Muscle of leg (tissue), 11 donors: ENCODE results near the gene MED9. TPM values are rescaled to one million over a fixed set of nuclear protein-coding genes. Genes with fewer than 3 reads are reported as not detected.

Experiments
- DNase-seq: peaks from one replicate; pipeline ENCODE4 v3.0.0; 2013
- H3K27ac ChIP-seq: one replicate; pipeline ENCODE4 v1.5.1; 2013; ENCODE audit warnings: mild to moderate bottlenecking, low read length, control low read depth
- H3K27me3 ChIP-seq: one replicate; pipeline ENCODE4 v1.6.1; 2013; ENCODE audit warnings: low read length; ENCODE audit not compliant: control insufficient read depth, insufficient read depth
- H3K36me3 ChIP-seq: one replicate; pipeline ENCODE4 v1.6.1; 2013; ENCODE audit warnings: low read length; ENCODE audit not compliant: control insufficient read depth, insufficient read depth
- H3K4me1 ChIP-seq: one replicate; pipeline ENCODE4 v1.6.1; 2013; ENCODE audit warnings: low read length; ENCODE audit not compliant: control insufficient read depth, insufficient read depth
- H3K4me3 ChIP-seq: one replicate; pipeline ENCODE4 v1.5.1; 2013; ENCODE audit warnings: low read length, control low read depth
- H3K9me3 ChIP-seq: replicated peaks from 2 replicates; pipeline ENCODE4 v1.6.1; 2013; ENCODE audit warnings: low read depth, low read length; ENCODE audit not compliant: control insufficient read depth
- WGBS: methylation state at CpG from one replicate; pipeline ENCODE4 v1.1.5; 2013; ENCODE audit warnings: missing lambda C conversion rate; ENCODE audit not compliant: insufficient coverage; 5-methylcytosine and 5-hydroxymethylcytosine counted together
- polyA plus RNA-seq, 8 donors: library from polyadenylated mRNA; unstranded; fragments of 120-200 nt; gene quantifications; one replicate each; pipeline versions ENCODE4 v1.2.1 to v1.2.3, GENCODE V29; 2013; ENCODE audit warnings: inconsistent platforms in 1 of 8, low replicate concordance in 1 of 8; ENCODE audit not compliant: insufficient read length in 8 of 8, insufficient read depth in 1 of 8
- total RNA-seq: library from RNA; stranded (reverse); fragments of 120-200 nt; gene quantifications from one replicate; pipeline ENCODE4 v1.2.4, GENCODE V29; 2013

The MED9 gene
- total and polyA plus RNA-seq, 9 donors = 13.1 to 17.6 (median 15.8) TPM

GRCh38 chr17:17532991-17533390 is 56.2 kb downstream of the MED9 start:
- Histone ChIP-seq H3K4me1 (peaks cover 35% of the 10 kb centered on the region), H3K4me3 (no peak overlapping the region), H3K36me3 (no peaks in the 10 kb centered on the region), H3K27ac (no peak overlapping the region), H3K9me3 (no peaks in the 10 kb centered on the region), H3K27me3 (no peaks in the 10 kb centered on the region)
- WGBS = no CpG with 5 or more reads among the region's 1 CpG
- DNase-seq = no peak

- Histone ChIP-seq H3K9me3 (no peaks in the 10 kb centered on the region), H3K4me1 (peaks cover 29% of the 10 kb centered on the region), H3K27me3 (no peaks in the 10 kb centered on the region), H3K4me3 (no peak overlapping the region), H3K27ac (no peak overlapping the region), H3K36me3 (no peaks in the 10 kb centered on the region)
- WGBS = no CpG with 5 or more reads among the region's 3 CpGs
- DNase-seq = no peak
These were observed 57.2 kb downstream of the MED9 start for GRCh38 chr17:17533901-17534441.

GRCh38 chr17:17535957-17536356 is 59.2 kb downstream of the MED9 start:
- H3K4me1 ChIP-seq = peaks cover 48% of the 10 kb centered on the region
- no peaks in the 10 kb centered on the region for H3K36me3 ChIP-seq
- WGBS = 66% methylated on average over 7 of the region's 7 CpGs
- H3K9me3 ChIP-seq = no peaks in the 10 kb centered on the region
- H3K4me3 ChIP-seq = no peak overlapping the region
- no peaks in the 10 kb centered on the region for H3K27me3 ChIP-seq
- H3K27ac ChIP-seq = peak overlapping the region; percentile 69
- peak; percentile 63 for DNase-seq

GRCh38 chr17:17536702-17537101 is 59.9 kb downstream of the MED9 start:
- Histone ChIP-seq H3K4me3 (no peak overlapping the region), H3K4me1 (peaks cover 56% of the 10 kb centered on the region), H3K9me3 (no peaks in the 10 kb centered on the region), H3K27ac (peak overlapping the region; percentile 69), H3K36me3 (no peaks in the 10 kb centered on the region), H3K27me3 (no peaks in the 10 kb centered on the region)
- 89% methylated on average over 15 of the region's 15 CpGs for WGBS
- no peak for DNase-seq

- H3K9me3 ChIP-seq = no peaks in the 10 kb centered on the region
- no peak for DNase-seq
- 91% methylated on average over 12 of the region's 15 CpGs for WGBS
- H3K27ac ChIP-seq = no peak overlapping the region
- peaks cover 57% of the 10 kb centered on the region for H3K4me1 ChIP-seq
- no peaks in the 10 kb centered on the region for H3K36me3 ChIP-seq
- H3K4me3 ChIP-seq = no peak overlapping the region
- no peaks in the 10 kb centered on the region for H3K27me3 ChIP-seq
These were observed 60.7 kb downstream of the MED9 start for GRCh38 chr17:17537311-17538099.

GRCh38 chr17:17538417-17539391 is 61.9 kb downstream of the MED9 start:
- H3K27me3 ChIP-seq = no peaks in the 10 kb centered on the region
- H3K36me3 ChIP-seq = no peaks in the 10 kb centered on the region
- H3K4me1 ChIP-seq = peaks cover 63% of the 10 kb centered on the region
- no peaks in the 10 kb centered on the region for H3K9me3 ChIP-seq
- DNase-seq = no peak
- no peak overlapping the region for H3K27ac ChIP-seq
- WGBS = 100% methylated on average over 1 of the region's 10 CpGs
- H3K4me3 ChIP-seq = no peak overlapping the region

GRCh38 chr17:17539591-17539990 is 62.8 kb downstream of the MED9 start:
- Histone ChIP-seq H3K27me3 (no peaks in the 10 kb centered on the region), H3K27ac (no peak overlapping the region), H3K9me3 (no peaks in the 10 kb centered on the region), H3K4me3 (no peak overlapping the region), H3K36me3 (no peaks in the 10 kb centered on the region), H3K4me1 (peaks cover 63% of the 10 kb centered on the region)
- 74% methylated on average over 7 of the region's 10 CpGs for WGBS
- DNase-seq = no peak

- WGBS = 44% methylated on average over 15 of the region's 15 CpGs
- no peak for DNase-seq
- Histone ChIP-seq H3K9me3 (no peaks in the 10 kb centered on the region), H3K4me3 (no peak overlapping the region), H3K4me1 (peaks cover 65% of the 10 kb centered on the region), H3K27ac (no peak overlapping the region), H3K27me3 (no peaks in the 10 kb centered on the region), H3K36me3 (no peaks in the 10 kb centered on the region)
These were observed 63.6 kb downstream of the MED9 start for GRCh38 chr17:17540278-17540906.

- WGBS = 45% methylated on average over 22 of the region's 23 CpGs
- DNase-seq = no peak
- Histone ChIP-seq H3K27me3 (no peaks in the 10 kb centered on the region), H3K4me3 (no peak overlapping the region), H3K36me3 (no peaks in the 10 kb centered on the region), H3K9me3 (no peaks in the 10 kb centered on the region), H3K4me1 (peaks cover 65% of the 10 kb centered on the region), H3K27ac (peak overlapping the region; percentile 25)
These were observed 64.3 kb downstream of the MED9 start for GRCh38 chr17:17540935-17541639.
